COR-L47 (cell line): Measurements from ENCODE around the gene FBXW11.

Experiments used
- DNase-seq: peaks from one replicate; lab custom pipeline; 2025; lab: John Stamatoyannopoulos, UW

Gene FBXW11

GRCh38 chr5:171865471-171865870 lies 141.0 kb downstream of the FBXW11 start:
- DNase-seq = no peak

DNA sequence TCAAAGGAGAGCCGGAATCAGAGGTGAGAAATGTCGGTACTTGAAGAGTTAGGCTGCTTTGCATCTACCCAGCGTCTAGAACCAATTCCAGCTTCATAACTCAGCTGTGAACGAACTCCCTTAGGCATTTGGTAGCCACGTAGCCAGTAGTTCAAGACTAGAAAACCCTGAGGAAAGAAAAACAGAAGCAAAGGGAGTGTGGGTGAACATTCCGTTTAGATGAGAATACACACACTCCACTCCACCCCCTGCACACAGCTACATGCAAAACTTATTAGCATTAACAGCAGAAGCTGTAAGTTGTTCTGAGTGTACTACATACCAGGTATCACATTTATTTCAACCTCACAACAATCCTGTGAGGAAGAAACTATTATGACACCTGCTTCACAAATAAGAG lies 142.5 kb downstream of the FBXW11 start:
- no peak for DNase-seq

DNA sequence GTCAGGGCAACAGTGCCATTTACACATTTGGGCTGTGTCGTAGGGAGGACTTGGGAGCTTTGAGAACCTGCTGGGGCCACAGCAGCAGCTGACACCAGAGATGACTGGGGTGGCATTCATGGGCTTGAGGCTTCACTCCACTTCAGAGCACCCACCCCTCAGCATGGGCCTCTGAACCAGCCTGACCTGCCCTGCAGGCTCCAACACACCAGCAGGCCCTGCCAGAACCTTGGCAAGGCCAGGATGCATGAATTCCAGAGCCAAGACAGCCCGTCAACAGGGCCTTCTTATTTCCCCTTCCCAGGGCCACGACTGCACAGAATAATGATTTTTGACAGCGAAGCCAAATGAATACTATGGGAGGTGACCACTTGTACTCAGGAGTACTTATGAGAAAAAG lies 143.8 kb downstream of the FBXW11 start:
- no peak for DNase-seq

GRCh38 chr5:171861381-171861780 lies 145.1 kb downstream of the FBXW11 start:
- no peak for DNase-seq

GRCh38 chr5:171858303-171858702 lies 148.1 kb downstream of the FBXW11 start:
- DNase-seq = no peak

DNA sequence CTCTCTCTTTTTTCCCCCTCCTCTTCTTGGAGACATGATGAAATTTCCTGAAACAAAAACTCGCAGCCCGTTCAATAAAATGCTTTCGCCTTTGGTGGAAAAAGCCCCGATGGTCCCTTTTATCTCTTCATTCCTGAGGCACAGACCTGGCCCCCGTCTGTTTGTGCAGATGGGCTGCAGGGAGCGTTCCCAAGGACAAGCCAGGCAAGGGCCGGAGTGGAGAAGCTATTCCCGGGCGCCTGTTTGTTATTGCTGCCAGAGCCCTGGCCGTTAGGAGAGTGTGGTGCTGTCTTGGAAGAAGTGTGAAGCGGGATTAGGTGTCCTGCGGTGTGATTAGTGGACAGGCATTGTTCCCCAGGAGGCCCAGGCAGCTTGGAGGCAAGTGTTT lies 149.0 kb downstream of the FBXW11 start:
- DNase-seq = no peak

GRCh38 chr5:171855798-171856763 lies 150.4 kb downstream of the FBXW11 start:
- no peak for DNase-seq

GRCh38 chr5:171855265-171855664 lies 151.2 kb downstream of the FBXW11 start:
- DNase-seq = no peak

- DNase-seq = no peak
These were observed 154.2 kb downstream of the FBXW11 start for GRCh38 chr5:171852255-171852681.

GRCh38 chr5:171851251-171851650 lies 155.2 kb downstream of the FBXW11 start:
- no peak for DNase-seq

DNA sequence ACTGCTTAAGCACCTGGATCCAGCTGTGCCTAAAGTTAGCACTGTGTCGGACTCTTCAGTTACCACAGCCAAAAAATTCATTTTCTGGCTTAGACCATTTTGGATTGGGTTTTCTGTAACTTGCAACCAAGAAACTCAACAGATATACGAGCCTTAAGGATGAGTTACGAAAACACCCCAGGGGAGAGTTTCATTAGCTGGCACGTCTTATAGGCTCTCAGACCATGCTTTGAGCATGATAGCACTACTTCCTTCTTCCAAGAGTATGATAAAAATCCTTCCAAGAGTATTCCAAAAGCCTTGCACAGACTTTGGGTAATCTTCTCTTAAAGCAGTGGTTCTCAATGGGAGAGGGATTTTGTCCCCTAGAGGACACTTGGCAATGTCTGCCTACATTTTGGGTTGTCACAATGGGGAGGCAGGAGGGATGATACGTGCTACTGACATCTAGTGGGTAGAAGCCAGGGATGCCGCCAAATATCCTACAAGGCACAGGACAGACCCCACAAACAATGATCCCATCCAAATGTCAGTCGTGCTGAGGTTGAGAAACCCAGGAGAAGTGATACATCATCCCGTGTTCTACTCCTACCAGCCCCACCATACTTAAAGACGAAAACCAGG lies 156.0 kb downstream of the FBXW11 start:
- peak; percentile 18 for DNase-seq

DNA sequence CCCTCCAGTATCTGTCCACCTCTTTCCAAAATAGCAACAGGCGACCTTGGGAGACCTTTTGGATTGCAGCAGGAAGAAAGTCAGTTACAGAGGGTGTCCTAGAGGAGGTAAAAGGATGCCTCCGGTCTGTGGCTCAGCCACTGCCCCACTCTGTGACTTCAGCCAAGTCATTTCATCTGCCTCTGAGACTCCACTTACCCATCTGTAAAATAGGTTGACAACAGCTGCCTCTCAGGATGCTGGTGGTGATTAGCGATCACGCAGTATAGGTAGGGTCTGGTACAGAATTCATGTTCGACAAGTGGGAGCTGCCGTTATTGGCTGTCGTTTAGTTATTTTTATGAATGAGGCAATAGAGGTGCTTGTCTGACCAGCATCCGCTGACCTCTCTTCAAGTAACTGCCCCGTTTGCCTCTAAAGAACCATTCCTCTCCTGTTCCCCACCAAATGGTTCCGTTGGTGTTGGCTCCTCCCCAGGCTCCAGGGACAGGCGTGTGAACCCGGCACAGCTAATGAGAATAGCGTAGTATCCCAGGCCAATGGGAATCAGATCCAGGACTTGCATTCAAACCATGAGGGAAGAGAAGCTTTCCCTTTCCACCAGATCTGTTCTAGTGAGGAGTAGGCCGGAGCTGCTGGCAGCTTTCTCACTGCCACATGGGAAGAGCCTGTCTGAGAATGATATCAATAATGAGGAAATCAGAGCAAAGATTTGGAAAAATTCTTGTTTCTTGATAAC lies 156.7 kb downstream of the FBXW11 start:
- DNase-seq = no peak

DNA sequence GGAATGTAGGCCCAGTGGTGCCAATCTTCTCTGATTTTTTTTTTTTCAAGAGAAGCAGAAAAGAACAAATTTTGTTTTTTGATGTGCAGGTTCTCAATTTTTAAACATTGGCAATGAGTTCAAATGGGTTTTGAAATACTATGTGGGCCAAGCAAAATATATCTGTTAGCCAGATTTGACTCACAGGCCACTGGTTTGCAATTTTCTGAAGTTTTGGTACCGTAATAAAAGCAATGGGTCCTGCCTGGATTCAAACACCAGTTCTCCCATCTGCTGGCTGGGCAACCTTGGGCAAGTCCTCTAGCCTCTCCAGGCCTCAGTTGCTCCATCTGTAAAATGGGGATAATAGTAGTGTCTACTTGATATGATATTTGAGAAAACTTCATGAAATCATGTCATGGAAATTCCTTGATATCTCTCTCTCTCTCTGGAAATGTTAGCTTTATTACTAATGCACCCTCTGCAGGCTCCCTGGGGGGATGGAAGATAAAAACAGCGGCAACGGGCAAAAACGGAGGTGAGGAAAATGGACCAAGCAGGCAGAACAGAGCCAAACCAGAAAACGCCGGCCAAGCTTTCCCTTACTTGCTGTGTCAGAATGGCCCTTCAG lies 157.4 kb downstream of the FBXW11 start:
- DNase-seq = no peak

- DNase-seq = no peak
These were observed 158.0 kb downstream of the FBXW11 start for GRCh38 chr5:171848486-171848885.

GRCh38 chr5:171848006-171848405 lies 158.4 kb downstream of the FBXW11 start:
- no peak for DNase-seq

- no peak for DNase-seq
These were observed 159.4 kb downstream of the FBXW11 start for GRCh38 chr5:171847026-171847425.

- DNase-seq = no peak
These were observed 160.1 kb downstream of the FBXW11 start for GRCh38 chr5:171846323-171846722.

DNA sequence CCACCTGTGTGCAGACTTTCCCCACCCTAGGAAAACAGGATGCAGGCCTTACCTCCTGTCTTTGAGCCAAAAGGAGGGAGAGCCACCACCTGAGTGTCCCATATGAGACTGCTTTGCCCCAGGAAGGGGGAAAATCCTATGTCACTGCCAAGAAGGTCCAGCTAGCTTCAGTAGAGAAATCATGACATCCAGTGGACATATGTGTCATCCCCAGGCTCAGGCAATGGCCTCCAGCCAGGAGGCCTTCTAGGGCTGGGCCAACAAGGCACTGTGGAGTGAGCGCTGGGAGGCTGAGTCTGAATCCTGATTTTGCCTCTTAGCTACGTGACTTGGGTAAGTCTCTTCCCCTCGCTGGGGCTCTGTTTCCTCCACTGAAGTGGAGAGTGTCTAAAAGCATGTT lies 160.6 kb downstream of the FBXW11 start:
- DNase-seq = no peak

DNA sequence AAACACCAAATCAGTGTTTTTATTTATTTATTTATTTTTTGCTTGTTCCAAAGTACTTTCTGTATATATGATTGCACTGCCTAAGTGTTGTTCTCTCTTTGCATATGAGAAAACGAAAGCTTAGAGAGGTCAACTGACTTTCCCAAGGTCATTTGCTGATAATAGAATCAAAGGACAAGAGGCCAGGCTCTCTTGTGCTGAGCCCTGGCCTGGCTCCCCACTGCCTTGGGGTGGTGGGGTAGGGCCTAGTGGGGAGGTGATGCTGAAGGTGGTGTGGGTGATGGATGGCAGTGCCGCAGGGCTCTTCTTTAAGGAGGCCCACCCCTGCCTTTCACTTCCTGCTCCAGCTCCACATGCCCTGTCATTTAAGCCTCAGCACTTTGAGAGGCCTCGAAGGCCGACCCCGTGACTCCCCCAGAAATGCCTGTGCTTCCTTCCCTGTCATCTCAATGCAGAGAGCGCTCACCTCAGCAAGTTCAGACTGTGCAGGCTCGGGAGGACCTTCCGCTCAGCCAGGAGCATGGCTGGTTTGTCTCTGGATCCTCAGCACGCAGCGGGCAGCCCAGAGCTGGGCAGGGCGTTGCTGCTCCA lies 161.3 kb downstream of the FBXW11 start:
- DNase-seq = no peak

- no peak for DNase-seq
These were observed 163.6 kb downstream of the FBXW11 start for GRCh38 chr5:171842777-171843328.

- no peak for DNase-seq
These were observed 164.3 kb downstream of the FBXW11 start for GRCh38 chr5:171841984-171842776.
